Keratinocyte (primary cell): ENCODE results near the gene CNTLN. TPM values are rescaled to one million over a fixed set of nuclear protein-coding genes. Genes with fewer than 3 reads are reported as not detected.
"Not testable (repeated sequence)": the region's sequence is repeated elsewhere in the genome, so short reads cannot be mapped to it uniquely, and the experiment has no call there.

Experiments
- DNase-seq: peaks from one replicate; pipeline ENCODE4 v3.0.0-alpha.2; 2011; ENCODE audit warnings: low read depth, missing footprints, low spot score
- FAIRE-seq: peaks from 2 replicates; lab custom pipeline; 2011; peaks lifted over from hg19 to GRCh38; lab: Jason Lieb, UNC
- H2AFZ ChIP-seq: 2 replicates; pipeline ENCODE4 v1.6.0; 2012; ENCODE audit warnings: low read length, control low read depth, inconsistent platforms; ENCODE audit not compliant: control insufficient read depth
- H3K27ac ChIP-seq: 2 replicates; pipeline ENCODE4 v1.5.1; 2011; ENCODE audit warnings: low read length; ENCODE audit not compliant: control insufficient read depth, insufficient read depth
- H3K27me3 ChIP-seq: 3 replicates; pipeline ENCODE4 v1.6.0; 2011; ENCODE audit warnings: low read length; ENCODE audit not compliant: control insufficient read depth, insufficient read depth; ENCODE audit errors: extremely low read depth
- H3K36me3 ChIP-seq, 2 experiments: 2 replicates in 1 of 2; 3 replicates in 1 of 2; pipeline ENCODE4 v1.5.1; 2011; ENCODE audit warnings: low read length in 2 of 2, mild to moderate bottlenecking in 1 of 2; ENCODE audit not compliant: control insufficient read depth in 2 of 2, insufficient read depth in 2 of 2; ENCODE audit errors: extremely low read depth in 1 of 2
- H3K4me1 ChIP-seq: 3 replicates; pipeline ENCODE4 v1.5.1; 2011; ENCODE audit warnings: low read length; ENCODE audit not compliant: control insufficient read depth, insufficient read depth; ENCODE audit errors: extremely low read depth
- H3K4me2 ChIP-seq: 3 replicates; pipeline ENCODE4 v1.6.0; 2011; ENCODE audit warnings: low read depth, low read length; ENCODE audit not compliant: control insufficient read depth, insufficient read depth; ENCODE audit errors: extremely low read depth
- H3K4me3 ChIP-seq, 3 experiments: fragments of 200-600 bp in 1 of 3; sonication (generic) in 1 of 3; 2 replicates in 2 of 3; 3 replicates in 1 of 3; pipeline ENCODE4 v1.5.1; 2011 to 2016; ENCODE audit warnings: low read length in 3 of 3, mild to moderate bottlenecking in 3 of 3, control low read depth in 2 of 3, inconsistent platforms in 1 of 3, low read depth in 1 of 3, mixed read lengths in 1 of 3, mixed run types in 1 of 3, moderate library complexity in 1 of 3; ENCODE audit not compliant: control insufficient read depth in 2 of 3, insufficient read depth in 2 of 3; ENCODE audit errors: extremely low read depth in 1 of 3
- H3K79me2 ChIP-seq: 2 replicates; pipeline ENCODE4 v1.6.0; 2012; ENCODE audit warnings: low read length; ENCODE audit not compliant: control insufficient read depth, insufficient read depth
- H3K9ac ChIP-seq: 3 replicates; pipeline ENCODE4 v1.6.0; 2011; ENCODE audit warnings: low read length; ENCODE audit not compliant: control insufficient read depth, insufficient read depth; ENCODE audit errors: extremely low read depth
- H3K9me1 ChIP-seq: 3 replicates; pipeline ENCODE4 v1.6.0; 2011; ENCODE audit warnings: low read length; ENCODE audit not compliant: control insufficient read depth, insufficient read depth; ENCODE audit errors: extremely low read depth
- H3K9me3 ChIP-seq: 2 replicates; pipeline ENCODE4 v1.5.1; 2012; ENCODE audit warnings: low read depth, low read length; ENCODE audit not compliant: control insufficient read depth
- H4K20me1 ChIP-seq: 3 replicates; pipeline ENCODE4 v1.6.0; 2011; ENCODE audit warnings: low read length; ENCODE audit not compliant: control insufficient read depth, insufficient read depth; ENCODE audit errors: extremely low read depth
- CTCF ChIP-seq, 3 experiments: IDR thresholded peaks in 1 of 3; conservative IDR thresholded peaks in 1 of 3; optimal IDR thresholded peaks in 1 of 3; 2 replicates in 2 of 3; 3 replicates in 1 of 3; pipeline versions ENCODE3 to v1.5.1; 2011; ENCODE audit warnings: low read length in 3 of 3, mild to moderate bottlenecking in 3 of 3, moderate library complexity in 2 of 3, control low read depth in 1 of 3, inconsistent platforms in 1 of 3; ENCODE audit not compliant: insufficient read depth in 2 of 3; ENCODE audit errors: extremely low read depth in 1 of 3
- EZH2 ChIP-seq: IDR thresholded peaks from one replicate; pipeline ENCODE4 v1.6.1; 2012; ENCODE audit warnings: inconsistent platforms, mild to moderate bottlenecking, low read length, moderate library complexity
- dilution Hi-C: fragments of 300-500 bp; cut with MboI; formaldehyde crosslinking; loops from one replicate; pipeline ENCODE4 v1.7.0; 2020; ENCODE audit warnings: low sequenced_read_pairs; ENCODE audit not compliant: extremely low pct_ligation_motif_present
- polyA plus RNA-seq, 5 experiments: library from polyadenylated mRNA; depleted of rRNA in 3 of 5; stranded (reverse) in 3 of 5; stranded (forward) in 1 of 5; unstranded in 1 of 5; fragments of >200 nt; gene quantifications; 1 replicate in 1 of 5; 2 replicates in 3 of 5; 3 replicates in 1 of 5; pipeline versions ENCODE4 v1.2.1 to v1.2.3, GENCODE V29; 2011 to 2012; ENCODE audit warnings: missing spikeins in 2 of 5, low read depth in 1 of 5, low replicate concordance in 1 of 5

Gene CNTLN
- polyA plus RNA-seq, 1 donor (not counting 4 experiments of a cell fraction or from before 2014, with no cell fraction given): 2.4 TPM

DNA sequence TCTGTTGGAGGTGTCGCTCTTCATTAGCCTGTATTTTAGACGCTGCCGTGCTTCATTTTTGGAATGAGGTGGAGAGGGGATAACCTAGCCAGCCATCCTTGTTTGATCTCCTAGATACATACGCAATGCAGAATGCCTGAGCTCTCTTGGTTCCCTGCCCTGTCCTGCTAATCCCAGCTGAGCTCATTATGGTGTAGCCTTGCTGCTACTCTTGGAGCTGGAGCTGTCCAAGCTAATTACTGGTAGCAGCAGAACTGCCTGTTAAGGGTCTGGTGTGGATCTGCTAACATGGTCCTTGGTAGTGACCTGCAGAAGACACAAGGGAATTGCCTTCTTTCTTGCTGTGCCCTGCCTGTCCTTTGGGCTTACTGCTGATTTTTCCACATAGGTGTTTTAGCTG is 207.9 kb downstream of the CNTLN start:
- Histone ChIP-seq H3K9me1 (no peaks in the 10 kb centered on the region), H3K79me2 (no peaks in the 10 kb centered on the region), H3K36me3 (no peaks in the 10 kb centered on the region), H2AFZ (no peak overlapping the region), H3K9me3 (no peaks in the 10 kb centered on the region), H3K4me1 (no peaks in the 10 kb centered on the region), H3K9ac (no peak overlapping the region), H3K27ac (no peak overlapping the region), H3K4me2 (no peak overlapping the region), H3K27me3 (no peaks in the 10 kb centered on the region), H4K20me1 (no peaks in the 10 kb centered on the region), H3K4me3 (no peak overlapping the region)
- no peak for FAIRE-seq
- no peak for DNase-seq
- dilution Hi-C loops: no loop called here
- no peak for TF ChIP-seq CTCF (optimal IDR thresholded peaks at IDR 0.05 in 1 of 3, IDR thresholded peaks at IDR 0.05 in 1 of 3, conservative IDR thresholded peaks at IDR 0.05 in 1 of 3; ENCODE audit: extremely low read depth in 1 of 3, insufficient read depth in 2 of 3, low read length in 3 of 3)
- TF ChIP-seq EZH2: no peak

- Histone ChIP-seq H4K20me1 (no peaks in the 10 kb centered on the region), H3K9me1 (no peaks in the 10 kb centered on the region), H3K27ac (no peak overlapping the region), H3K4me2 (no peak overlapping the region), H2AFZ (no peak overlapping the region), H3K27me3 (no peaks in the 10 kb centered on the region), H3K9me3 (no peaks in the 10 kb centered on the region), H3K4me3 (no peak overlapping the region), H3K79me2 (no peaks in the 10 kb centered on the region), H3K36me3 (no peaks in the 10 kb centered on the region), H3K9ac (no peak overlapping the region), H3K4me1 (no peaks in the 10 kb centered on the region)
- TF ChIP-seq EZH2 (no peak), CTCF (optimal IDR thresholded peaks at IDR 0.05 in 1 of 3, IDR thresholded peaks at IDR 0.05 in 1 of 3, conservative IDR thresholded peaks at IDR 0.05 in 1 of 3; ENCODE audit: extremely low read depth in 1 of 3, insufficient read depth in 2 of 3, low read length in 3 of 3) (no peak)
- no peak for FAIRE-seq
- dilution Hi-C loops: no loop called here
- no peak for DNase-seq
Measured at GRCh38 chr9:17349831-17350230, 215.0 kb downstream of the CNTLN start.

DNA sequence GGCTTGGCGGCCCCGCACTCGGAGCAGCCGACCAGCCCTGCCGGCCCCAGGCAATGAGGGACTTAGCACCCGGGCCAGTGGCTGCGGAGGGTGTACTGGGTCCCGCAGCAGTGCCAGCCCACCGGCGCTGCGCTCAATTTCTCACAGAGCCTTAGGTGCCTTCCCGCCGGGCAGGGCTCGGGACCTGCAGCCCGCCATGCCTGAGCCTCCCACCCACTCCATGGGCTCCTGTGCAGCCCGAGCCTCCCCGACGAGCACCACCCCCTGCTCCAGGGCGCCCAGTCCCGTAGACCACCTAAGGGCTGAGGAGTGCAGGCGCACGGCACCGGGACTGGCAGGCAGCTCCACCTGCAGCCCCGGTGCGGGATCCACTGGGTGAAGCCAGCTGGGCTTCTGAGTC is 219.2 kb downstream of the CNTLN start:
- H3K4me2 ChIP-seq, H2AFZ ChIP-seq, dilution Hi-C loops, H4K20me1 ChIP-seq, FAIRE-seq, H3K4me3 ChIP-seq, H3K4me1 ChIP-seq, H3K9me3 ChIP-seq, H3K9me1 ChIP-seq, H3K36me3 ChIP-seq, DNase-seq, H3K27ac ChIP-seq, H3K27me3 ChIP-seq, H3K9ac ChIP-seq, H3K79me2 ChIP-seq: not testable (repeated sequence)
